Mesenchymal stem cell (in vitro differentiated cells and primary cell): ENCODE data around the gene ETS2.

Source experiments
- DNase-seq: peaks from one replicate; pipeline ENCODE4 v3.0.0-alpha.2; 2013
- H2AFZ ChIP-seq: one replicate; pipeline ENCODE4 v1.6.1; 2013; ENCODE audit warnings: low read depth, mild to moderate bottlenecking, control low read depth, inconsistent platforms, low read length, moderate library complexity
- H2AK5ac ChIP-seq: 2 replicates; pipeline ENCODE4 v1.6.1; 2013; ENCODE audit warnings: low read length, moderate library complexity, mild to moderate bottlenecking, inconsistent platforms; ENCODE audit not compliant: severe bottlenecking
- H2BK120ac ChIP-seq: one replicate; pipeline ENCODE4 v1.6.1; 2013; ENCODE audit warnings: low read depth, mild to moderate bottlenecking, inconsistent platforms, low read length, moderate library complexity
- H2BK12ac ChIP-seq, 2 experiments: one replicate each; pipeline ENCODE4 v1.6.1; 2013; ENCODE audit warnings: inconsistent platforms in 2 of 2, low read length in 2 of 2, mild to moderate bottlenecking in 2 of 2, moderate library complexity in 2 of 2, control low read depth in 1 of 2
- H2BK15ac ChIP-seq: one replicate; pipeline ENCODE4 v1.6.1; 2013; ENCODE audit warnings: mild to moderate bottlenecking, low read depth, inconsistent platforms; ENCODE audit not compliant: poor library complexity, severe bottlenecking
- H2BK5ac ChIP-seq: 2 replicates; pipeline ENCODE4 v1.6.1; 2013; ENCODE audit warnings: low read depth, mild to moderate bottlenecking, low read length, control low read depth, inconsistent platforms; ENCODE audit not compliant: poor library complexity, severe bottlenecking
- H3K14ac ChIP-seq, 2 experiments: one replicate each; pipeline ENCODE4 v1.6.1; 2013; ENCODE audit warnings: inconsistent platforms in 2 of 2, low read length in 2 of 2, control low read depth in 1 of 2, mild to moderate bottlenecking in 1 of 2, moderate library complexity in 1 of 2
- H3K18ac ChIP-seq, 2 experiments: one replicate each; pipeline ENCODE4 v1.6.1; 2013; ENCODE audit warnings: inconsistent platforms in 2 of 2, low read length in 2 of 2, control low read depth in 1 of 2, low read depth in 1 of 2, mild to moderate bottlenecking in 1 of 2
- H3K23ac ChIP-seq, 2 experiments: one replicate each; pipeline ENCODE4 v1.6.1; 2013; ENCODE audit warnings: inconsistent platforms in 2 of 2, low read length in 2 of 2, mild to moderate bottlenecking in 2 of 2, moderate library complexity in 2 of 2, control low read depth in 1 of 2
- H3K27ac ChIP-seq: 2 replicates; pipeline ENCODE4 v1.5.1; 2013; ENCODE audit warnings: mild to moderate bottlenecking, moderate library complexity, low read length, control low read depth, inconsistent platforms; ENCODE audit not compliant: poor library complexity, severe bottlenecking
- H3K27me3 ChIP-seq, 2 experiments: 2 replicates each; pipeline versions ENCODE4 v1.6.1 to v1.7.0; 2013; ENCODE audit warnings: low read length in 2 of 2, mild to moderate bottlenecking in 2 of 2, moderate library complexity in 2 of 2, control low read depth in 1 of 2, inconsistent platforms in 1 of 2; ENCODE audit not compliant: control insufficient read depth in 1 of 2, insufficient read depth in 1 of 2
- H3K36me3 ChIP-seq, 2 experiments: 2 replicates each; pipeline versions ENCODE4 v1.6.1 to v1.7.0; 2013; ENCODE audit warnings: low read length in 2 of 2, control low read depth in 1 of 2, inconsistent platforms in 1 of 2, low read depth in 1 of 2, mild to moderate bottlenecking in 1 of 2; ENCODE audit not compliant: insufficient read depth in 2 of 2, control insufficient read depth in 1 of 2
- H3K4ac ChIP-seq, 2 experiments: one replicate each; pipeline ENCODE4 v1.6.1; 2013; ENCODE audit warnings: inconsistent platforms in 2 of 2, low read length in 2 of 2, mild to moderate bottlenecking in 2 of 2, moderate library complexity in 2 of 2, control low read depth in 1 of 2, low read depth in 1 of 2
- H3K4me1 ChIP-seq: 2 replicates; pipeline ENCODE4 v1.6.1; 2013; ENCODE audit warnings: low read depth, low read length, control low read depth; ENCODE audit not compliant: control insufficient read depth, insufficient read depth
- H3K4me2 ChIP-seq: 2 replicates; pipeline ENCODE4 v1.6.1; 2013; ENCODE audit warnings: low read length, mild to moderate bottlenecking, inconsistent platforms; ENCODE audit not compliant: poor library complexity, severe bottlenecking
- H3K4me3 ChIP-seq, 2 experiments: 2 replicates each; pipeline versions ENCODE4 v1.5.1 to v1.7.0; 2013; ENCODE audit warnings: low read length in 2 of 2, mild to moderate bottlenecking in 2 of 2, control low read depth in 1 of 2, low read depth in 1 of 2; ENCODE audit not compliant: insufficient read depth in 1 of 2
- H3K79me1 ChIP-seq: replicated peaks from 2 replicates; pipeline ENCODE4 v1.6.1; 2013; ENCODE audit warnings: mild to moderate bottlenecking, control low read depth, low read length, inconsistent platforms; ENCODE audit not compliant: poor library complexity, severe bottlenecking
- H3K9ac ChIP-seq: 2 replicates; pipeline ENCODE4 v1.7.0; 2013; ENCODE audit warnings: mild to moderate bottlenecking, low read length, moderate library complexity
- H3K9me3 ChIP-seq: 2 replicates; pipeline ENCODE4 v1.7.0; 2013; ENCODE audit warnings: mild to moderate bottlenecking, low read length; ENCODE audit not compliant: control insufficient read depth
- H4K8ac ChIP-seq: one replicate; pipeline ENCODE4 v1.6.1; 2013; ENCODE audit warnings: inconsistent platforms, mild to moderate bottlenecking, low read length, moderate library complexity
- H4K91ac ChIP-seq: one replicate; pipeline ENCODE4 v1.6.1; 2013; ENCODE audit warnings: mild to moderate bottlenecking, low read length, inconsistent platforms
- WGBS: methylation state at CpG from one replicate; pipeline ENCODE4 v1.1.7; 2013; ENCODE audit warnings: mixed read lengths; 5-methylcytosine and 5-hydroxymethylcytosine counted together

Gene ETS2

GRCh38 chr21:38863291-38863690 lies 57.6 kb downstream of the ETS2 start:
- WGBS, result 100% methylated on average over 2 of the region's 2 CpGs
- H2BK5ac ChIP-seq, result no peak overlapping the region
- no peaks in the 10 kb centered on the region for H3K4me1 ChIP-seq
- no peak overlapping the region for H3K9ac ChIP-seq
- no peaks in the 10 kb centered on the region for H3K36me3 ChIP-seq
- H3K23ac ChIP-seq, result no peak overlapping the region
- H3K14ac ChIP-seq, result no peak overlapping the region
- H4K8ac ChIP-seq, result no peak overlapping the region
- no peak for DNase-seq
- no peak overlapping the region for H3K27ac ChIP-seq
- peak overlapping the region in 1 of 2 experiments; percentile 57 for H2BK12ac ChIP-seq
- H3K79me1 ChIP-seq, result no peaks in the 10 kb centered on the region
- H2BK15ac ChIP-seq, result no peak overlapping the region
- no peak overlapping the region for H3K4me3 ChIP-seq
- no peak overlapping the region for H4K91ac ChIP-seq
- H3K4me2 ChIP-seq, result no peak overlapping the region
- H2AK5ac ChIP-seq, result no peak overlapping the region
- H3K9me3 ChIP-seq, result no peaks in the 10 kb centered on the region
- no peak overlapping the region for H3K4ac ChIP-seq
- peak overlapping the region in 1 of 2 experiments; percentile 28 for H3K18ac ChIP-seq
- no peak overlapping the region for H2BK120ac ChIP-seq
- peaks cover 0 to 15% of the 10 kb centered on the region in 2 experiments for H3K27me3 ChIP-seq
- H2AFZ ChIP-seq, result no peak overlapping the region

GRCh38 chr21:38863843-38864363 lies 58.2 kb downstream of the ETS2 start:
- no peaks in the 10 kb centered on the region for H3K9me3 ChIP-seq
- no peaks in the 10 kb centered on the region for H3K79me1 ChIP-seq
- H3K4me1 ChIP-seq, result no peaks in the 10 kb centered on the region
- no peak overlapping the region for H2BK12ac ChIP-seq
- H3K4ac ChIP-seq, result no peak overlapping the region
- H3K14ac ChIP-seq, result no peak overlapping the region
- no peak for DNase-seq
- H3K9ac ChIP-seq, result no peak overlapping the region
- no peak overlapping the region for H2BK15ac ChIP-seq
- no peak overlapping the region for H3K18ac ChIP-seq
- no peak overlapping the region for H4K91ac ChIP-seq
- H3K23ac ChIP-seq, result no peak overlapping the region
- no peak overlapping the region for H4K8ac ChIP-seq
- peaks cover 0 to 14% of the 10 kb centered on the region in 2 experiments for H3K27me3 ChIP-seq
- 91% methylated on average over 8 of the region's 8 CpGs for WGBS
- H2AK5ac ChIP-seq, result no peak overlapping the region
- no peak overlapping the region for H2BK120ac ChIP-seq
- no peak overlapping the region for H3K4me2 ChIP-seq
- no peak overlapping the region for H2BK5ac ChIP-seq
- H3K36me3 ChIP-seq, result no peaks in the 10 kb centered on the region
- H3K27ac ChIP-seq, result no peak overlapping the region
- H2AFZ ChIP-seq, result no peak overlapping the region
- H3K4me3 ChIP-seq, result no peak overlapping the region

DNA sequence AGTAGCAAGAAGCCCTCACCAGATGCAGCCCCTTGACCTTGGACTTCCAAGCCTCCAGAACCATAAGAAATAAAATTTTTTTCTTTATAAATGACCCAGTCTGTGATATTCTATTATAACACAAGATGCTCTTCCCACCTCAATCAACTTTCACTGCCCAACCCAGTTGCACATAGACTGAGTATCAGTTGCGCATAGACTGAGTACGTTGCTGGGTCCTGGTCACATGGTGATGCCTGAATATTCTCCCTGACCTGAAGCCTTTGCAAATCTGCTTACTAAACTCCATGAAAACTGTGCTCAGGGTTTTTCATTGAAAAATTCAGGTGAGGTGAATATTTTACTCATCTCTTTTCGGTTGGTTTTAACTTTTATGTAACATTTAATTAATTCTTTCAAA lies 59.2 kb downstream of the ETS2 start:
- H3K79me1 ChIP-seq, result no peaks in the 10 kb centered on the region
- H2BK15ac ChIP-seq, result no peak overlapping the region
- H3K4me3 ChIP-seq, result no peak overlapping the region
- no peaks in the 10 kb centered on the region for H3K36me3 ChIP-seq
- DNase-seq, result no peak
- no peak overlapping the region for H2BK5ac ChIP-seq
- H3K4me1 ChIP-seq, result no peaks in the 10 kb centered on the region
- H3K9ac ChIP-seq, result no peak overlapping the region
- peaks cover 0 to 11% of the 10 kb centered on the region in 2 experiments for H3K27me3 ChIP-seq
- no peak overlapping the region for H3K27ac ChIP-seq
- no peak overlapping the region for H3K14ac ChIP-seq
- H2AFZ ChIP-seq, result no peak overlapping the region
- no peak overlapping the region for H2BK12ac ChIP-seq
- no peak overlapping the region for H2BK120ac ChIP-seq
- no peak overlapping the region for H3K18ac ChIP-seq
- H4K91ac ChIP-seq, result no peak overlapping the region
- WGBS, result 94% methylated on average over 2 of the region's 3 CpGs
- no peak overlapping the region for H3K4ac ChIP-seq
- H3K4me2 ChIP-seq, result no peak overlapping the region
- no peaks in the 10 kb centered on the region for H3K9me3 ChIP-seq
- no peak overlapping the region for H4K8ac ChIP-seq
- H2AK5ac ChIP-seq, result no peak overlapping the region
- no peak overlapping the region for H3K23ac ChIP-seq

DNA sequence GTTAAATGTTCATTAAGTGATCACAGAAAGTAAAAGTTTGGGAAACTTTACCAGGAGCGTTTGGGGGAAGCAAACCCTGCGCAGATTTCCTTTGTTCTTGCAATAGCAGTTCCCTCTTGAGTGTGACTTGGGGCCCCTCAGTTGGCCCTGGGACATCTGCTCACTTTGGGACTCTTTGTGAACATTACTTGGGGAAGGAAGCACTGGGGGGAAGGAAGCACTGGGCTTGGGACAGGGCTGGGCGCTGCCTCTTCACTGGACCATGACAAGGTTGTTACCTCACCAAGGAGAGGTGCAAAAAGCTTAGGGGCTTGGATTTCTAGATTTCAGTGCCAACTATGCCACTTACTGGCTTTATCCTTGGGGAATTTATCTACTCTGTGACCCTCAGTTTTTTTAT lies 63.5 kb downstream of the ETS2 start:
- no peaks in the 10 kb centered on the region for H3K9me3 ChIP-seq
- H4K8ac ChIP-seq, result no peak overlapping the region
- 96% methylated on average over 3 of the region's 3 CpGs for WGBS
- no peak overlapping the region for H2BK12ac ChIP-seq
- peak overlapping the region; percentile 5 to 28 for H3K18ac ChIP-seq
- H2BK15ac ChIP-seq, result no peak overlapping the region
- H2AFZ ChIP-seq, result no peak overlapping the region
- H3K4me2 ChIP-seq, result no peak overlapping the region
- no peak overlapping the region for H2AK5ac ChIP-seq
- H3K79me1 ChIP-seq, result no peaks in the 10 kb centered on the region
- H2BK5ac ChIP-seq, result no peak overlapping the region
- no peak overlapping the region for H3K9ac ChIP-seq
- no peak overlapping the region for H4K91ac ChIP-seq
- no peak for DNase-seq
- H2BK120ac ChIP-seq, result no peak overlapping the region
- H3K27ac ChIP-seq, result no peak overlapping the region
- peaks cover 0 to 3% of the 10 kb centered on the region in 2 experiments for H3K27me3 ChIP-seq
- no peak overlapping the region for H3K4me3 ChIP-seq
- no peak overlapping the region for H3K23ac ChIP-seq
- H3K4me1 ChIP-seq, result no peaks in the 10 kb centered on the region
- no peak overlapping the region for H3K4ac ChIP-seq
- no peaks in the 10 kb centered on the region for H3K36me3 ChIP-seq
- H3K14ac ChIP-seq, result no peak overlapping the region
